Activated effector memory CD4-positive, alpha-beta T cell treated with anti-CD3 and anti-CD28 coated beads, Interleukin-2, amount 50 U/mL, for 16 hours (primary cell): ENCODE data around the gene PPP2R5B.
"Not testable (repeated sequence)": the region's sequence is repeated elsewhere in the genome, so short reads cannot be mapped to it uniquely, and the experiment has no call there.

Source experiments
- DNase-seq: peaks from one replicate; pipeline ENCODE4 v3.0.0-alpha.2; 2020

The PPP2R5B gene

GRCh38 chr11:64933213-64933934 lies 8.9 kb downstream of the PPP2R5B start:
- DNase-seq: peak; percentile 27

- peak; percentile 47 for DNase-seq
Measured at GRCh38 chr11:64933935-64934681, 9.6 kb downstream of the PPP2R5B start.

- no peak for DNase-seq
Measured at GRCh38 chr11:64934682-64935358, 10.3 kb downstream of the PPP2R5B start.

GRCh38 chr11:64935359-64936081 lies 11.0 kb downstream of the PPP2R5B start, which contains the start of gene GPHA2:
TSS of gene GPHA2 (minus strand) at chr11:64935893. CDS start at chr11:64935460, 433 bp downstream.
- DNase-seq: no peak

- no peak for DNase-seq
Measured at GRCh38 chr11:64936539-64936938, 12.1 kb downstream of the PPP2R5B start.

GRCh38 chr11:64947208-64947814 lies 22.8 kb downstream of the PPP2R5B start:
- no peak for DNase-seq

- no peak for DNase-seq
Measured at GRCh38 chr11:64951529-64951928, 27.0 kb downstream of the PPP2R5B start.

- DNase-seq: no peak
Measured at GRCh38 chr11:64954201-64954600, 29.7 kb downstream of the PPP2R5B start.

GRCh38 chr11:64959498-64959897 lies 35.0 kb downstream of the PPP2R5B start:
- DNase-seq: no peak

- DNase-seq: no peak
Measured at GRCh38 chr11:64960719-64961118, 36.2 kb downstream of the PPP2R5B start.

GRCh38 chr11:64963072-64963631 lies 38.7 kb downstream of the PPP2R5B start:
- DNase-seq: no peak

GRCh38 chr11:64967375-64967774 lies 42.9 kb downstream of the PPP2R5B start:
- DNase-seq: no peak

- no peak for DNase-seq
Measured at GRCh38 chr11:64969209-64969608, 44.7 kb downstream of the PPP2R5B start.

GRCh38 chr11:64970731-64971151 lies 46.3 kb downstream of the PPP2R5B start:
- peak; percentile 64 for DNase-seq

GRCh38 chr11:64971421-64972233 lies 47.1 kb downstream of the PPP2R5B start, which contains the start of gene MAJIN:
TSS of gene MAJIN (minus strand) at chr11:64972108. CDS start at chr11:64959405, 12,703 bp downstream.
- DNase-seq: peak; percentile 95

GRCh38 chr11:64974124-64974523 lies 49.6 kb downstream of the PPP2R5B start:
- no peak for DNase-seq

- DNase-seq: peak; percentile 46
Measured at GRCh38 chr11:64976651-64977050, 52.2 kb downstream of the PPP2R5B start.

- DNase-seq: not testable (repeated sequence)
Measured at GRCh38 chr11:64983339-64983738, 58.9 kb downstream of the PPP2R5B start.
